GM18505 (cell line): ENCODE results near the gene KCNQ5.
A peak's percentile ranks its signal among the peaks of the same experiment; 100 is the strongest.

Source experiments
- ATAC-seq: cut with Tn5 transposase; IDR thresholded peaks from one replicate; pipeline ENCODE4 v1.9.1; 2021; ENCODE audit not compliant: unreplicated experiment
- POLR2A ChIP-seq: IDR thresholded peaks from 4 replicates; pipeline ENCODE4 v1.6.1; 2011; ENCODE audit warnings: borderline replicate concordance; ENCODE audit not compliant: insufficient read depth, insufficient read length; ENCODE audit errors: extremely low read depth

KCNQ5 gene

GRCh38 chr6:72825315-72825911 is 203.5 kb downstream of the KCNQ5 start:
- TF ChIP-seq POLR2A = no peak
- peak; percentile 32 for ATAC-seq

GRCh38 chr6:72826037-72826436 is 204.2 kb downstream of the KCNQ5 start:
- no peak for ATAC-seq
- no peak for TF ChIP-seq POLR2A

GRCh38 chr6:72826744-72827438 is 205.0 kb downstream of the KCNQ5 start:
- no peak for TF ChIP-seq POLR2A
- no peak for ATAC-seq

GRCh38 chr6:72828904-72829303 is 207.0 kb downstream of the KCNQ5 start:
- no peak for TF ChIP-seq POLR2A
- no peak for ATAC-seq

- no peak for ATAC-seq
- TF ChIP-seq POLR2A = no peak
Measured at GRCh38 chr6:72832271-72832670, 210.4 kb downstream of the KCNQ5 start.

GRCh38 chr6:72835749-72836148 is 213.9 kb downstream of the KCNQ5 start:
- ATAC-seq = no peak
- no peak for TF ChIP-seq POLR2A

- no peak for ATAC-seq
- TF ChIP-seq POLR2A = no peak
Measured at GRCh38 chr6:72836971-72837370, 215.1 kb downstream of the KCNQ5 start.

- ATAC-seq = no peak
- no peak for TF ChIP-seq POLR2A
Measured at GRCh38 chr6:72841195-72841594, 219.3 kb downstream of the KCNQ5 start.

GRCh38 chr6:72842140-72842539 is 220.3 kb downstream of the KCNQ5 start:
- TF ChIP-seq POLR2A = no peak
- no peak for ATAC-seq

GRCh38 chr6:72844614-72845013 is 222.8 kb downstream of the KCNQ5 start:
- TF ChIP-seq POLR2A = no peak

GRCh38 chr6:72849346-72849745 is 227.5 kb downstream of the KCNQ5 start:
- TF ChIP-seq POLR2A = no peak

More at GRCh38 chr6:72844614-72845013, 222.8 kb downstream of the KCNQ5 start:
- no peak for ATAC-seq

GRCh38 chr6:72850040-72850439 is 228.2 kb downstream of the KCNQ5 start:
- ATAC-seq = no peak
- no peak for TF ChIP-seq POLR2A

More at GRCh38 chr6:72849346-72849745, 227.5 kb downstream of the KCNQ5 start:
- ATAC-seq = no peak

- no peak for TF ChIP-seq POLR2A
- ATAC-seq = no peak
Measured at GRCh38 chr6:72850469-72850868, 228.6 kb downstream of the KCNQ5 start.

- TF ChIP-seq POLR2A = no peak
- no peak for ATAC-seq
Measured at GRCh38 chr6:72855471-72855870, 233.6 kb downstream of the KCNQ5 start.
